ENCODE data around the gene MCC.

Gene MCC

GRCh38 chr5:113319256-113320053, 168.8 kb downstream of the MCC start:
- no peak for DNase-seq (ENCODE audit: low read depth)

- DNase-seq (ENCODE audit: low read depth), result no peak
These were observed 170.6 kb downstream of the MCC start for GRCh38 chr5:113317636-113318035.

GRCh38 chr5:113311301-113311700, 177.0 kb downstream of the MCC start:
- no peak for DNase-seq (ENCODE audit: low read depth)

GRCh38 chr5:113302120-113302519, 186.1 kb downstream of the MCC start:
- DNase-seq (ENCODE audit: low read depth), result no peak

GRCh38 chr5:113299591-113299990, 188.7 kb downstream of the MCC start:
- no peak for DNase-seq (ENCODE audit: low read depth)

- no peak for DNase-seq (ENCODE audit: low read depth)
These were observed 191.6 kb downstream of the MCC start for GRCh38 chr5:113296676-113297075.

- DNase-seq (ENCODE audit: low read depth), result no peak
These were observed 193.1 kb downstream of the MCC start for GRCh38 chr5:113295111-113295539.

GRCh38 chr5:113294311-113295110, 193.7 kb downstream of the MCC start:
- DNase-seq (ENCODE audit: low read depth), result peak; percentile 61

GRCh38 chr5:113293975-113294310, 194.3 kb downstream of the MCC start:
- no peak for DNase-seq (ENCODE audit: low read depth)

GRCh38 chr5:113293068-113293974, 194.9 kb downstream of the MCC start:
- no peak for DNase-seq (ENCODE audit: low read depth)

- DNase-seq (ENCODE audit: low read depth), result no peak
These were observed 195.8 kb downstream of the MCC start for GRCh38 chr5:113292462-113292861.

GRCh38 chr5:113283558-113283957, 204.7 kb downstream of the MCC start:
- no peak for DNase-seq (ENCODE audit: low read depth)

- DNase-seq (ENCODE audit: low read depth), result no peak
These were observed 205.8 kb downstream of the MCC start for GRCh38 chr5:113282472-113282871.

GRCh38 chr5:113281194-113281593, 207.1 kb downstream of the MCC start:
- no peak for DNase-seq (ENCODE audit: low read depth)

GRCh38 chr5:113280541-113280940, 207.7 kb downstream of the MCC start:
- no peak for DNase-seq (ENCODE audit: low read depth)

- DNase-seq (ENCODE audit: low read depth), result no peak
These were observed 209.3 kb downstream of the MCC start for GRCh38 chr5:113278976-113279375.

GRCh38 chr5:113276493-113276892, 211.8 kb downstream of the MCC start:
- no peak for DNase-seq (ENCODE audit: low read depth)

- DNase-seq (ENCODE audit: low read depth), result no peak
These were observed 212.3 kb downstream of the MCC start for GRCh38 chr5:113276001-113276400.

GRCh38 chr5:113274836-113275414, 213.3 kb downstream of the MCC start:
- no peak for DNase-seq (ENCODE audit: low read depth)

GRCh38 chr5:113273948-113274347, 214.3 kb downstream of the MCC start:
- DNase-seq (ENCODE audit: low read depth), result no peak

GRCh38 chr5:113271745-113272454, 216.4 kb downstream of the MCC start:
- DNase-seq (ENCODE audit: low read depth), result no peak
